Mesodermal cell (in vitro differentiated cells): ENCODE measurements around the gene CST7.

Experiments
- H3K27ac ChIP-seq: 2 replicates; pipeline ENCODE4 v1.7.0; 2013; ENCODE audit warnings: mild to moderate bottlenecking, low read depth, low read length, moderate library complexity; ENCODE audit not compliant: severe bottlenecking
- H3K36me3 ChIP-seq: 2 replicates; pipeline ENCODE4 v1.7.1; 2013; ENCODE audit warnings: mild to moderate bottlenecking, low read length, moderate library complexity; ENCODE audit not compliant: control insufficient read depth, insufficient read depth
- H3K4me1 ChIP-seq: one replicate; pipeline ENCODE4 v1.7.1; 2013; ENCODE audit warnings: mild to moderate bottlenecking, low read length; ENCODE audit not compliant: insufficient read depth, control insufficient read depth, poor library complexity, severe bottlenecking
- H3K4me3 ChIP-seq: 2 replicates; pipeline ENCODE4 v1.7.0; 2013; ENCODE audit warnings: low read length, control low read depth, mild to moderate bottlenecking; ENCODE audit not compliant: insufficient read depth, poor library complexity, severe bottlenecking; ENCODE audit errors: extremely low read depth
- H3K9me3 ChIP-seq: 2 replicates; pipeline ENCODE4 v1.7.1; 2013; ENCODE audit warnings: mild to moderate bottlenecking, low read length, moderate library complexity; ENCODE audit not compliant: control insufficient read depth
- WGBS, 2 experiments: methylation state at CpG; one replicate each; pipeline ENCODE4 v1.1.5; 2013; ENCODE audit warnings: missing lambda C conversion rate in 2 of 2; ENCODE audit not compliant: insufficient coverage in 2 of 2; 5-methylcytosine and 5-hydroxymethylcytosine counted together

Gene CST7

DNA sequence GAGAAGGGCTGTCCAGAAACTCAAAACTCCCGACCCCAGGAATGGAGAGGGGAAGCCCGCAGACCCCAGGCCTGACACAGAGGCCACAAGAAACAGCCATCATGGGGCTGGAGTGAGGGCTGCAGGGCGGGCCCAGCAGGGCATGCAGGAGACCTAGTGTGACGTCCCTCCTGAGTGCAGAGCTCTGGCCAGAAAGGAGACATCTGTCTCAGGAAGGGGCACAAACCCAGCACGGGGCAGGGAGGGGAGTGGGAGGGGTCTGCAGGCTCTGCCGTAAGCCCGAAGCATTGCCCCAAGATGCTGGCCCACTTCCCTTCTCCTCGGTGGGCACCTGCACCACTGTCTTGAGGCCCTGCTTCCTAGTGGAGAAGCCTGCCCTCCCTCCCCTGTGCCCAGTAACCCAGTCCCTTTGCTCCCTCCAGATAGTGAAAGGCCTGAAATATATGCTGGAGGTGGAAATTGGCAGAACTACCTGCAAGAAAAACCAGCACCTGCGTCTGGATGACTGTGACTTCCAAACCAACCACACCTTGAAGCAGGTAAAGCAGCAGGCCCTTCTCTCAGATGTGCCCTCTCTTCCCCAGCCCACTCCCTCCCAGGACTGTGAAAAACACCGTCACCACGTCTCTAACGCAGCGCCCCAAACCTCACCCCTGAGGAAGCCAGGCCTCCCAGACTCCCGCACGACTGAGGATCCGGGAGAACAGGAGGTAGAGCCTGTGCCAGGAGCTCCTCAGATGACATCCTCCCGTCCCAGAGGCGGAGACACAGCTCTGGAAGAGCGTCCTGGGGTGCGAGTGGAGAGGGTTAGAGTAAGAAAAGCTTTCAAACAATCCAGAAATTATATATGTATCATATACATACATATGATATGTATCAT, 9.7 kb downstream of the CST7 start:
- Histone ChIP-seq H3K27ac (no peak overlapping the region), H3K9me3 (no peaks in the 10 kb centered on the region), H3K36me3 (peaks cover 42% of the 10 kb centered on the region), H3K4me3 (no peak overlapping the region), H3K4me1 (no peaks in the 10 kb centered on the region)
- WGBS, 2 experiments: 91 to 96% methylated on average over 14 to 16 of the region's 20 CpGs

DNA sequence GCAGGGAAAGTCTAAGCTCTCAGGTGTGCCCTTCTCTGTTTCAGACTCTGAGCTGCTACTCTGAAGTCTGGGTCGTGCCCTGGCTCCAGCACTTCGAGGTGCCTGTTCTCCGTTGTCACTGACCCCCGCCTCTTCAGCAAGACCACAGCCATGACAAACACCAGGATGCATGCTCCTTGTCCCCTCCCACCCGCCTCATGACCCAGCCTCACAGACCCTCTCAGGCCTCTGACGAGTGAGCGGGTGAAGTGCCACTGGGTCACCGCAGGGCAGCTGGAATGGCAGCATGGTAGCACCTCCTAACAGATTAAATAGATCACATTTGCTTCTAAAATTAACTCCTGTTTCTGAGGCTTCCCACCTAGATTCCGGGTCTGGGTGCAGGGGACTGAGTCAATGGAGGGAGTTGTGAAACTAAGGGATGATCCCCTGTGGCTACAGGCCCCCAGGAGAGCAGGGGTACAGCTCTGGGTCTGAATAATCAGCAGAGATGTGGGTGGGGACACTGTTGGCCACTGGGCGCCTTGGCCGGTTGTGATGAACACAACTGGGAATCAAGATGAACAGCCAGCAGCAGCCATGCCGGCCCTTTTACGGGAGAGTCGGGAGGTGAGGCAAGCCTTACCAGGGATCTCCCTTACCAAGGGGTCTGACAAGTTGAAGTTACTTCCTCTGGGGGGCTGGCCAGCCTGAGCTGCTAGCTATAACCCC, 10.7 kb downstream of the CST7 start:
- Histone ChIP-seq H3K36me3 (peaks cover 52% of the 10 kb centered on the region), H3K4me1 (no peaks in the 10 kb centered on the region), H3K9me3 (no peaks in the 10 kb centered on the region), H3K27ac (no peak overlapping the region), H3K4me3 (no peak overlapping the region)
- 88 to 92% methylated on average over 12 of the region's 14 CpGs for WGBS, 2 experiments

DNA sequence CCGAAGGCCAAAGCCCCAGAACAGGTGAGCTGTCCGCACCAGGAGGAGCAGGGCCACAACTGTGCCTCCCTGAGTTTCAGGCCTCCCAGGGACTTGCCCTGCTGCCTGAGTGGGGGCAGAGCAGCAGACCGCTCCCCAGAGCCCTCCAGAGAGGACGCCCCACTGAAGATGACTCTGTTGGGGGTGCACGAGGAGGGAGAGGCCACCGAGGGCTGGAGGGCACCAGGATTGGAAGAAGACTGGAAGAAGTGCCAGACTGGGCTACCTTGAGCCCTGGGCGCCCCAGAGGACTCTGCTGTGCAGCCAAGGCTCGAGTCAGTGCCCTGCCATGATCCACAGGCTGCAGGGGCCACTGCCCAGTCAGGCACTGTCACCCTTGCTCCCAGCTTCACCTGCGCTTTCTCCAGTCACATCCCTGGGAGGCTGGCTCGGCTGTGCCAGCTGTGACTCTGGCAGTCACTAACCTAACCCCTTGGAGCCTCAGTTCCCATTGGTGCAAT, 11.3 kb downstream of the CST7 start:
- H3K4me1 ChIP-seq: no peaks in the 10 kb centered on the region
- H3K9me3 ChIP-seq: no peaks in the 10 kb centered on the region
- H3K4me3 ChIP-seq: no peak overlapping the region
- H3K27ac ChIP-seq: no peak overlapping the region
- 94 to 96% methylated on average over 10 of the region's 10 CpGs for WGBS, 2 experiments
- H3K36me3 ChIP-seq: peaks cover 56% of the 10 kb centered on the region

DNA sequence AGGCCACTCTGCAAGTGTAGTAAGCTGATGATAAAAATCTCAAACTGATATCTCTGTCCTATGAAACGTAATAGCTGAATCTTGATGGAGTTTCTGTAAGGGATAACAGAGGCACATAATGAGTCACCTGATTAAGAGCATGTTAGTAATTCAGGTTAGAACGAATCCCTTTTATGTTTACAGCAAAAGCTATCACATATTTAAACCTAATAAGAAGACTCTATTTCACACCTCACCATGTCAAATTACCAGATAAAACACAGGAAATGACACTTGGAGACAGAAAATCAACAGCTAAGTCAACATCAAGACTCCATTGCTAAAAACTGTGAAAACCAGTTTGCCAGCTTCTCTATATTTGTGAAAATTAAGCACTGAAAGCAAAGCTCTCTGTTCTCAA, 11.8 kb downstream of the CST7 start:
- Histone ChIP-seq H3K4me3 (no peak overlapping the region), H3K36me3 (peaks cover 61% of the 10 kb centered on the region), H3K4me1 (no peaks in the 10 kb centered on the region), H3K27ac (no peak overlapping the region), H3K9me3 (no peaks in the 10 kb centered on the region)
- 100% methylated on average over 1 of the region's 2 CpGs; no CpG with 5 or more reads in 1 of the 2 experiments for WGBS, 2 experiments

DNA sequence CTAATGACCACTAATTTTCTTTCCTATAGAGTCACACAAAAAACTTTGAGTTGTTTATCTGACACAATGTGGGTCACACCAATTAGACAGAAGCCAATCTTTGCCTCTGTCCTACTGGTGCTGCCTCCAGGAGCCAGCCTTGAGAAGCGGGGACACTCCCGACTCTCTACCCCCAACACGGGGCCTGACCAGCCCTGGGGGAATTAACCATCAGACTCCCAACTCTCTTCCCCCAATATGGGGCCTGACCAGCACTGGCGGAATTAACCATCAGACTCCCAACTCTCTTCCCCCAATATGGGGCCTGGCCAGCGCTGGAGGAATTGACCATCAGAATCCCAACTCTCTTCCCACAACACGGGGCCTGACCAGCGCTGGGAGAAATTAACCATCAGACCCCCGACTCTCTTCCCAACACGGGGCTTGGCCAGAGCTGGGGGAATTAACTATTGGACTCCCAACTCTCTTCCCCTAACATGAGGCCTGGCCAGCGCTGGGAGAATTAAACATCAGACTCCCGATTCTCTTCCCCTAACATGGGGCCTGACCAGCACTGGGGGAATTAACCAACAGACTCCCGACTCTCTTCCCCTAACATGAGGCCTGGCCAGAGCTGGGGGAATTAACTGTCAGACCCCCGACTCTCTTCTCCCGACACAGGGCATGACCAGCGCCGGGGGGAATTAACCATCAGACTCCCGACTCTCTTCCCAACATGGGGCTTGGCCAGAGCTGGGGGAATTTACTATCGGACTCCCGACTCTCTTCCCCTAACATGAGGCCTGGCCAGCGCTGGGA, 12.5 kb downstream of the CST7 start:
- Histone ChIP-seq H3K4me3 (no peak overlapping the region), H3K9me3 (no peaks in the 10 kb centered on the region), H3K36me3 (peaks cover 66% of the 10 kb centered on the region), H3K4me1 (no peaks in the 10 kb centered on the region), H3K27ac (no peak overlapping the region)
- WGBS, 2 experiments: 85 to 86% methylated on average over 8 to 17 of the region's 20 CpGs

DNA sequence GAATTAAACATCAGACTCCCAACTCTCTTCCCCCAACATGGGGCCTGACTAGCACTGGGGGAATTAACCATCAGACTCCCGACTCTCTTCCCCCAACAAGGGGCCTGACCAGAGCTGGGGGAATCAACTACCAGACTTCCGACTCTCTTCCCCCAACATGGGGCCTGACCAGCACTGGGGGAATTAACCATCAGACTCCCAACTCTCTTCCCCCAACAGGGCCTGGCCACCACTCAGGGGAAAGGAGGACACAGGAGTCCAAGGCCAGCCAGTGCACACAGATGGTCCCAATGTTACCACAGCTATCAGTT, 13.1 kb downstream of the CST7 start:
- H3K4me3 ChIP-seq: no peak overlapping the region
- H3K27ac ChIP-seq: no peak overlapping the region
- H3K36me3 ChIP-seq: peaks cover 71% of the 10 kb centered on the region
- H3K4me1 ChIP-seq: no peaks in the 10 kb centered on the region
- 100% methylated on average over 1 of the region's 2 CpGs; no CpG with 5 or more reads in 1 of the 2 experiments for WGBS, 2 experiments
- H3K9me3 ChIP-seq: no peaks in the 10 kb centered on the region

DNA sequence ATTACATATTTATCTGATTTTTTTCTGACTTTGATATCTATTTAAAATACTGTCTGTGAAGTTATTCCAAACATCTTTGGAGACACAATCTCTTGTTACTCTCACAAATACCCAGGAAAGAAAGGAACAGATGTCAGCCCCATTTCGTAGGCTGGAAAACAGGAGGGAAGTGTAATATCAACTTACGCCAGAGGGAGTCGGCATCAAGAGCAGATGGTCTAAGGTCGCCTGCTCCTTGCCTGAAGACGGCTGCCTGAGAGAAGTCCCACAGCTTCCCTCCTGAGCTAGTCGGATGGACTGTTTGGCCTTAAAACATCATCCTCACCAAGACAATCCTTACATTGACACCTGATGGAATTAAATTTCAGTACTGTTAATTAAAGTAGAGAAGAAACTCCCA, 13.4 kb downstream of the CST7 start:
- Histone ChIP-seq H3K4me1 (no peaks in the 10 kb centered on the region), H3K4me3 (no peak overlapping the region), H3K9me3 (no peaks in the 10 kb centered on the region), H3K36me3 (peaks cover 71% of the 10 kb centered on the region), H3K27ac (no peak overlapping the region)
- 89 to 100% methylated on average over 3 to 4 of the region's 6 CpGs for WGBS, 2 experiments

DNA sequence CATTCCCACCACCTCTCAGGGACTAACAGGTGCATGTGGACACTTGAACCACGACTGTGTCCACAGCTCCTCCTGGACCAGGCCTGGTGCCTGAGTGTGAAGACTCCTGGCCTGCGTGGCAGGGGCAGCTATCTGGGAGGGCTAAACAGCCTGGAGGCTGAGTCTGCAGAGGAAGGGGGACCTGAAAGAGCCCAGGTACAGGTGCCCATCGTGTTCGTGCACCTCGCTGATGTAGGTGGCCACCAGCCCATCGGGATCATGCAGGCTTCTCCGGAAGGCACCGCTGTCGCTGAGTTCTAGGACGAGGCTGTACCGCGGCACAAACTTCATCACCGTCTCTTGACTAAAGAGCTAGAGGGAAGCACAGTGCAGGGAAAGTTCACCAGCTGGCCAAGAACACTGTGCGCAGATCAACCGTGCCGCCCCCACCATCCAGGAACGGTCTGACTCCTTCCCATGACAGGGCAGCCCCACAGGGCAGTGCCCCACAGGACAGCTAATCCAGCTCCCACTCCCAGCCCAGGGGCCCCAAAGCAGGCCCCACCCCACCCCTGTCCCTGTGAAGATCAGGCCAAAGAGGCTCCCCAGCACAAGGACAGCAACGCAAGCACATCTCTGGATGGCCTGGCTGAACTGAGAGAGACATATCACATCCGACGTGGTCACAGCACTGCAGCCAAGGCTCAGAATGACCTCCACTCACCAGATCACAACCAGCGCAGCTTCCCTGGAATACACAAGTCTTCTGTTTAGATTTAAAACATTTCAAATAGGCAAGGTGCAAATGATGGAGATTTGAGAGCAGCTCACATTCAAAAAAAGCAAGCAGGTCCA, 14.8 kb downstream of the CST7 start:
- Histone ChIP-seq H3K4me3 (no peak overlapping the region), H3K9me3 (no peaks in the 10 kb centered on the region), H3K27ac (no peak overlapping the region), H3K36me3 (peaks cover 84% of the 10 kb centered on the region), H3K4me1 (no peaks in the 10 kb centered on the region)
- 97% methylated on average over 17 to 21 of the region's 21 CpGs for WGBS, 2 experiments

DNA sequence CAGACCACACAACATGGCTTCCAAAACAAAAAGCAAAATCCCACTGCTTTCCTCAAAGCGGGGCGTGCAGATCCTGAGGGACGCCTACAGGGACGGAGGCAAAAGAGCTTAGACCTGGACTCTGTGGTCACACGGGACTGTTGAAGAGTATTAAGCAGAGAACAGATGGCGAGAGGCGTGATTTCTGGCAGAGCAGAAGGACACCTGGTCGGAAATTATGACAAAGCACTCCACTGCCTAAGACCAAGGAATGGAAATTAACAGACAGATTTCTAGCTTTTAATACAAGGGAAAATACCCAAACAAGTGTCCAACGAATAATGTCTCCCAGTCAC, 15.4 kb downstream of the CST7 start:
- H3K9me3 ChIP-seq: no peaks in the 10 kb centered on the region
- H3K4me3 ChIP-seq: no peak overlapping the region
- no peaks in the 10 kb centered on the region for H3K4me1 ChIP-seq
- WGBS, 2 experiments: 93 to 95% methylated on average over 2 to 5 of the region's 9 CpGs
- no peak overlapping the region for H3K27ac ChIP-seq
- peaks cover 86% of the 10 kb centered on the region for H3K36me3 ChIP-seq
